HG02870 (cell line): Measurements from ENCODE around the gene KIFC1.
"Not testable (repeated sequence)": the region's sequence is repeated elsewhere in the genome, so short reads cannot be mapped to it uniquely, and the experiment has no call there.

ENCODE experiments used
- ATAC-seq: cut with Tn5 transposase; IDR thresholded peaks from one replicate; pipeline ENCODE4 v1.9.1; 2021; ENCODE audit warnings: mild to moderate bottlenecking, moderate library complexity; ENCODE audit not compliant: unreplicated experiment

The KIFC1 gene

DNA sequence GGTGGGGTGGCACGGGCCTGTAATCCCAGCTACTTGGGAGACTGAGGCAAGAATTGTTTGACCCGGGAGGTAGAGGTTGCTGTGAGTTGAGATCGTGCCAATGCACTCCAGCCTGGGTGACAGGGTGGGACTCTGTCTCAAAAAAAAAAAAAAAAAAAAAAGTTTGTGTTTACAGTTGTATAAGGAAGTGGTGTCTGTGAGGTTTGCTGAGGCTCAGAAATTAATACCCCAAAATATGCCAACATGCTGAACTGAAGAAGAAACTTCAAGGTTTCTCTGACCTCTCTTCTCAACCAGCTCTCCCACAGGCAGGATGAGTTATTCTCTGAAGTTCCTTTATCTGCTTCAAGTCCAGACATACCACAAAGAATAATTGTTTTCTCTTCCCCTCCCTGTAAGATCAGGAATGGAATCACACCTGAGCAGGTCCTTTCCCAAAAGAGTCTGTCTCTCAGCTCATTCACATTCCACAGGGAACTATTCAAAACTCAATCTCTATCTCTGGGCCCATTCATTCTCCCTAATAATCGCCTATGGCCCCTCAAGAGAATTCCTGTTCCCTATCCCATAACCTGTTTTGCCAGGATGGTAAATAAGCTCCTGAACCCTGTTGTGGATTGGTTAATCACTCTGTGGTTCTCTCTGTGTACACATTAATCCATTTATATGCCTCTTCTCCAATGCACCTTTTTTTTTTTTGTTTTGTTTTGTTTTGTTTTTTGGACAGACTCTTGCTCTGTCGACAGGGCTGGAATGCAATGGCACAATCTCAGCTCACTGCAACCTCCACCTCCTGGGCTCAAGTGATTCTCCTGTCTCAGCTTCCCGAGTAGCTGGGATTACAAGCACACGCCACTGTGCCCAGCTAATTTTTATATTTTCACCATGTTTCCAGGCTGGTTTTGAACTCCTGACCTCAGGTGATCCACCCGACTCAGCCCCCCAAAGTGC lies 17.4 kb upstream of the KIFC1 start:
- no peak for ATAC-seq

DNA sequence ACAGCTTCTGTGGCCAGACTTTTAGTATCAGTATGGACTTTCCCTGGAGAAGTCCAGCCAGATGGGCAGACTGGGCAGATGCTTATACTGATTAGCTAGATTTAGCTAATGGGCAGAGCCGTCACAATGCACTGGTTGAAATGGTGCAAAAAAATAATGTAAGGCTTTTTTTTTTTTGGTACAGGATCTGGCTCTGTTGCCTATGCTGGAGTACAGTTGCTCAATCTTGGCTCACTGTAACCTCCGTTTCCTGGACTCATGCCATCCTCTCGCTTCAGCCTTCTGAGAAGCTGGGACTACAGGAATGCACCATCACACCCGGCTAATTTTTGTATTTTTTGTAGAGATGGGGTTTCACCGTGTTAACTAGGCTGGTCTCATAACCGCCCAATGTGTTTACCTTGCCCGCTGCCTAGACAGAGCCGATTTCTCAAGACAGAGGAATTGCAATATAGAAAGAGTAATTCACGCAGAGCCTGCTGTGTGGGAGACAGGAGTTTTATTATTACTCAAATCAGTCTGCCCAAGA lies 16.4 kb upstream of the KIFC1 start:
- ATAC-seq = no peak

DNA sequence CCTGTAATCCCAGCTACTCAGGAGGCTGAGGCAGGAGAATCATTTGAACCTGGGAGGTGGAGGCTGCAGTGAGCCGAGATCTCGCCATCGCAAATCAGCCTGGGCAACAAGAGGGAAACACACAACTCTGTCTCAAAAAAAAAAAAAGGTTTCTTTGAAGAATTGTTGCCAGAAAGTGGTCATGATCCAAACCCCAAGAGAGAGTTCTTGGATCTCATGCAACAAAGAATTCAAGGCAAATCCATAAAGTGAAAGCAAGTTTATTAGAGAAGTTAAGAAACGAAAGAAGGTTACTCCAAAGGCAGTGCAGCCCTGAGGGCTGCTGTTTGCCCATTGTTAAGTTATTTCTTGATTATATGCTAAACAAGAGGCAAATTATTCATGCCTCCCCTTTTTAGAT lies 14.5 kb upstream of the KIFC1 start:
- ATAC-seq = no peak

DNA sequence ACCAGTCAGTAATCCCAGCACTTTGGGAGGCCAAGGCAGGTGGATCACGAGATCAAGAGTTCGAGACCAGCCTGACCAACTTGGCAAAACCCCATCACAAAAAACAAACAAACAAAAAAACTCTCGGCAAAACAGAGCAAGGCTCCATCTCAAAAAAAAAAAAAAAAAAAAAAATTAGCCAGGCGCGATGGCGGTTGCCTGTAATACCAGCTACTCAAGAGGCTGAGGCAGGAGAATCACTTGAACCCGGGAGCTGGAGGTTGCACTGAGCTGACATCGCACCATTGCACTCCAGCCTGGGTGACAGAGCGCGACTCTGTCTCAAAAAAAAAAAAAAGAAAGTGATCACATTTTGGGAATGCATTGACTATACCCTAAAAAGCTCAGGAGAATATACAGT lies 12.4 kb upstream of the KIFC1 start:
- not testable (repeated sequence) for ATAC-seq

DNA sequence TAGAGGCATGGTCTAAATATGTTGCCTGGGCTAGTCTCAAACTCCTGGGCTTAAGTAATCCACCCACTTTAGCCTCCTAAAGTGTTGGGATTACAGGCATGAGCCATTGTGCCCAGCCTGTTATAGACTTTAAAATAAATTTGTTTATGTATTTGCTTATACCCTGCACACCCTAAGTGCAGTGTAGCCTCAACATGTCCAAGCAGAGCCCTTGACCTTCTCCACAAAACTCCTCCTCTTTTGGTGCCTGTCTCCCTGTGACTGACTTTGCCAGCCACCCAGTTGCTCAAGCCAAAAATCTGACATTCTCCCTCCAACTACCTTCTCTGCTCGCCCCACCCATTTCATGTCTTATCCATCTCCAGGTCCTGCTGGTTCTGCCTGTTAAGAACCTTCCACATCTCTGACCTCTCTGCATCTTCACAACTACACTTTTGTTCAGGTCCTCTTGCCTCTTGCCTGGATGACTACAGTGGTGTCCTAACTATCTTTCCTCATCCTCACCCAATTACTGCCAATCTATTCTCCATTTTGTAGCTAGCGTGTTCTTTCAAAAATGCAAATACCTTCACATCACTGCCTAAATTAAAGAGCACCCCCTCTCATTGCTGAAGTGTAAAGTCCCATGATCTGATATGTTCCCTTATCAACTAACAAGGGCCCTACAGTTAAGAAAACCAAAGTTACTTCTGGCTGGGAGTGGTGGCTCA lies 11.2 kb upstream of the KIFC1 start:
- no peak for ATAC-seq

DNA sequence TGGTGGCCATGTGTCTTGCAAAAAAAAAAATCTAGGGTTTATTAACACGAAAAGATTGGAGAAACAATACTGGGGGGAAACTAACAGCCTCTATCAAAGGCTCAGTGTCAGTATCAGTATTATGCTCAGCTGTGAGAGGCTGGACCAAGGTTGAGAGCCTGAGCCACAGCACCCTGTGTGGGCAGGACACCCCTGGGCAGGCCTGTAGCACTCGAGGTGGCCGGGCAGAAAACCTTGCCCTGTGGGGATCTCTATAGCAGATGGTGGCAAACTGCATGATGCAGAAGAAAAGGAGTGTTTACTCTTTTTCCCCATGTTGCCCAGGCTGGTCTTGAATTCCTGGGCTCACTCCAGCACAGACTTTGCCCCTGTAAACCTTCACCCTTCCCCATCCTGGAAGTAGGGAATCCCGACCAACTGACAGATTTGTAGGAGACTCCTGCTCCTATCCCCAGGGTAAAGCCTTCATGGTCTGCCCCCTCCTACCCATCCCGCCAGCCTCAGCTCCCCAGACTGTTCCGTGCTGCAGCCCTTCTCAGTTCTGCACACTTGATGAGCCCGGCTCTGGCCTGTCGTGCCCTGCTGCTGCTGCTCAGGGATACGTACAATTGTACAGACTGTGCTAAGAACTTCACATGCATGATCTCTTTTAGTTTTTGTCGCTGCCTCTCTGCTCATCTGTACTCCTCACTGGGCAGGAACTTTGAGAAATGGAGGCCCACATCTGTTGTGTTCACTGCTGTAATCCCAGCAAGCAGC lies 8.0 kb upstream of the KIFC1 start:
- ATAC-seq = no peak

DNA sequence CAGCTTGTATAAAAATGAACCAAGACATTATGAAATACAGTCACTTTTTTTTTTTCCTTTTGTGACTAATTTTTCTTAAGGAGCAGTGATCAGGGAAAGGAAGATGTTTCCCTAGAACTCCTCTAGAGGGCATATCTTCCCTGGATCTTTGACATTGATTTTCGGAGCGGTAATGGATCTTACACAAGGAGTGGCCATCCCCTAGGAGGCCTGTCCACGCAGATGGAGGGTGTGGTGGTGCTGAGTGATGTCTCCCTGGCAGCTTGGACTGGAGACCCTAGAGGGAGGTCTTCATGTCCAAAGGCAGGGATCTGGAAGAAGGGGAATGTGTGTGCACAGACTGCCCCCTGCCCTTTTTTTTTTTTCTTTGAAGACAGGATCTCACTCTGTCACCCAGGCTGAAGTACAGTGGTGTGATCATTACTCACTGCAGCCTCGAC lies 7.0 kb upstream of the KIFC1 start:
- no peak for ATAC-seq

DNA sequence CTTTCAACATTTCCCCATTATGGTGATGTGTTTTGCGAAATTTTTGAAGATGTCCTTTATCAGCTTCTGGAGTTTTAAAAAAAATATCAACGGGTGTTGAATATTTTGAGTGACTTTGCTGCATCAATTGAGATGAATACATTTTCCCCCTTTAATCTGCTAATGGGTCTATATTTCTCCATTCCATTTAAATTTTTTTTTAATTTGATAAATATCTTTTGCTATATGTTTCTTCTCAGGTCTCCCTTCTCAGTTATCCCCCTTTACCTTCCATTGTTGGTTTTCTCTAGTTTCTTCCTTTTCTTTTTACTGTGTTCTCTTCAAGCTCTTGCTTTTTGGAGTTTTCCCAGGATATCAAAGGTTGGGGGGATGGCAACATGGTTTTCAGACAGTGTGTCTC lies 1.4 kb upstream of the KIFC1 start:
- no peak for ATAC-seq

DNA sequence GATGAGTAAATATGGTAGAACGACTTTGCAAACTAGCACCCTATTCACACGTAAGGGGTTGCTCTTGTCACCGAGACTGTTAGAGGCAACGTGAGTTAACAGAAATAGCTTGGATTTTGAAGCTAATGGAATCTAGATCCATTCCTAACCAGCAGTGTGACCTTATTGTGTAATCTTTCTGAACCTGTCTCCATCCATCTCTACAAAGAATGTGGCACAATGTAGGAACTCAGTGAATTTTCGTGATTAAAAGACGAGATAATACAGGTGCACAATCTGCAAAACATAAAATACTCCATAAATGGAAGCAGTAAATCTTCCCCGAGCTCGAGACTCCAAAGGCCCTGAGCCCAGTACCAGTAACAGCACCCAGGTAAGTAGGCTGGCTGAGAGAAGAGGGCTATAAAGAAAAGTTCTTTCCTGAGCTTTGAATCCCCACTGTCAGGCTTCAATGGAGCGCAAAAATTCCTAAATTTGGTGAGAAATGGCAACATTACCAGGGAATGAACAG lies 801 bp upstream of the KIFC1 start:
- no peak for ATAC-seq

DNA sequence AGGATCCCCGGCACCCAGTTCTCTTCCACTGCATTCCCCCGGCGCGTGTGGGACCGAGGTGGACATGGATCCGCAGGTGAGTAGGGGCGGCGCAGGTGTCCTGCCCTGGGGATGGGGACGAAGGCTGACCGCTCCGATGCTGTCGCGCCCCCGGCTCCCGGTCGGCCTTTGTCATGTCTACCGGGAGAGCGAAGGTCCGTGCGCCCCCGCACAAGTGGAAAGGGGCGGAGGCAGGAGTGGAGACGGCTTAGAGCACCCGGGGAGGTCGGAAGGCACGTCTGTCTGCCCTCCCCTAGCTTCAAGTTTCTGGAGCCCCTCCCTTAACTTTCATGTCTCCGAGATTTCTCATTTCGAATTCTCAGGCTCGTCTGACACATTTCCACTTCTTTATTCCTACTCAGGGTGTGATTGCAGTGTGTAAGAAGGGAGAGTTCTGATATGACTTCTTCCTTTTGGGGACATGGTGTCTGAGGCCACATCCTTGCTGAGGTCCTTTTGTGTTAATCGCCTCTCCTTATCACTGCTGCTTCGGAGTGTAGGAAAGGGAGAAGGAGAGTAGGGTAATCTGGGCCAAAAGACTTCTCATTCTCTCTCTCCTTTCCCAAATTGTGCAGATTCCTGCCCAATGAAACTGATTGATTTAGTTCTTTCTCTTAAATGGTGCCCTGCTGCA lies 435 bp downstream of the KIFC1 start:
- ATAC-seq = peak; percentile 1

DNA sequence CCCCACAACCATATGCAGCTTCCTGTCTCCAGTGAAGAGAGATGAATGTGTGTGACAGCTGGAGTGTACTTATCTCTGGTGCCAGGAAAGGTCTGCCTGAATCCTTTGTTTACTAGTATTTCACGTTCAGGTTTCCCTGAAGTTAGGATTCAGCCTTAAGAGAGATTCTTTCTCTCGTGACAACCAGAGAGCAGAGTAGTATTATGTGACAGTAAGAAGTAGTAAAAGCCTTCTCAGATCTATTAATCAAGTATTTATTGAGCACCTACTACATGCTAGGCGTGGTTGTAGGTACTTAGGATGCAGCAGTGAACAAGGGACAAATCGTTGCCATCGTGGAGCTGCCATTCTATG lies 949 bp downstream of the KIFC1 start:
- ATAC-seq = no peak

DNA sequence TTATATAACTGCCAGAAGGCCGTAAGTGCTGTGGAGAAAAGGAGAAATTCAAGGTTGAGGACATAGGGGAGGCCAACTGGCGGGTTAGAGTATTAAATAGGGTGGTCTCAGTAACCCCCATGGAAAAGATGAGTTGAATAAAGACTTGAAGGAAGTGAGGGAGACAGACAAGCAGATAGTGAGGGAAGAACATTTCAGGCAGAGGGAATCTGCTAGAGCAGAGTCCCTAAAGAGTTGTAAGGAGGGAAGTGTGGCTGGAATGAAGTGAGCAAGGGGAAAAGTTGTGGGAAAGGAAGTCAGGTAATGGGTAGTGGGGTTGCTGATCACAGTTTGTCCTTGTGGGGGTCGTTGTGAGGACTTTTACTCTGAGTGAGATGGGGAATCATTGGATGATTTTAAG lies 1.4 kb downstream of the KIFC1 start:
- ATAC-seq = no peak

DNA sequence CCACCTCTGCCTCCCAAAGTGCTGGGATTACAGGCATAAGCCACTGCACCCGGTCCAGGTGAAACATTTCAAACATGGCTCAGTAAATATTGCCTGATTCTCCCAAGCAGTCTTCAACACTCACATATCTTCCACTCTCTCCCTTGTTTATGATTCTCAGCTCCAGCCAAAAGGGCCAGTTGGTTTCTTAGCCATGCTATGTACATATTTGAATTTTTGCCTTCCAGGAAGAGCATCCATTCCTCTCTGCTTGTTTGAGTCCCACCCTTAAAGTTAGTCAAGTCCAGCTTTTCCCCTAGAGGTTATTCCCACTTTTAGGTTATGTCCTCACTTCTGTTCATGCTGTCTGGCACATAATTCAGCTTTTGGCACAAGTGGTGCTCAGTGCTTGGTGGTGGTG lies 5.9 kb downstream of the KIFC1 start:
- no peak for ATAC-seq

DNA sequence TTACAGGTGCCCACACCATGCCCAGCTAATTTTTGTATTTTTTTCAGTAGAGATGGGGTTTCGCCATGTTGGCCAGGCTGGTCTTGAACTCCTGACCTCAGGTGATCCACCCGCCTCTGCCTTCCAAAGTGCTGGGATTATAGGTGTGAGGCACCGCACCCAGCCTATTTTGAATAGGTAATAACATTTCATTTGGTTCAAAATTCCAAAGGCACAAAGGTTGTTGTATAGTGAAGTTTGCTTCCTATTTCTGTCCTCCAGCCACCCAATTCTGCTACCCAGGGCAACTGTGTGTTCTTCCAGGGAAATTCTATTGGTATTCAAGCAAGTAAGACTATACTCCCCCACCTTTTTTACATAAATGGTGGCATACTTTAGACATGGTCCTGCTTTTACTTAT lies 7.0 kb downstream of the KIFC1 start:
- not testable (repeated sequence) for ATAC-seq

DNA sequence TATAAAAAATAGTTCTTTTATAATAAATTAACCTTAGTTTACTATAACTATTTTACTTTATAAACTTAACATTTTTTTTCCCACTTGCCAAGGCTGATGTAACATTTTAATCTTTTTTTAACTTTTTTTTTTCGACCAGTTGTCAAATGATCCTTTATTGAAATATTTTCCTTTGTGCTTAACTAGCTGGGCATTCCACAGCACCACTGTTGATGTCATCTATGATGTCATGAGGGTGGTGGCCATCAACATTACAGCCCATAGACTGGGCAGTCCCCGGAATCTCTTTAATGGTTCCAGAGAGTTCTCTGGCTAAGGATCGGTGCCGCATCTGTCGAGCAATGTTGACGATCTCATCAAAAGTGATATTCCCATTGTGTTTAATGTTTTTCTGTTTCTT lies 8.3 kb downstream of the KIFC1 start:
- not testable (repeated sequence) for ATAC-seq

DNA sequence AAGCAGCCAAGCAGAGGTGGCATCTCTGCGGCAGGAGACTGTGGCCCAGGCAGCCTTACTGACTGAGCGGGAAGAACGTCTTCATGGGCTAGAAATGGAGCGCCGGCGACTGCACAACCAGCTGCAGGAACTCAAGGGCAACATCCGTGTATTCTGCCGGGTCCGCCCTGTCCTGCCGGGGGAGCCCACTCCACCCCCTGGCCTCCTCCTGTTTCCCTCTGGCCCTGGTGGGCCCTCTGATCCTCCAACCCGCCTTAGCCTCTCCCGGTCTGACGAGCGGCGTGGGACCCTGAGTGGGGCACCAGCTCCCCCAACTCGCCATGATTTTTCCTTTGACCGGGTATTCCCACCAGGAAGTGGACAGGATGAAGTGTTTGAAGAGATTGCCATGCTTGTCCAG lies 13.3 kb downstream of the KIFC1 start:
- ATAC-seq = no peak

DNA sequence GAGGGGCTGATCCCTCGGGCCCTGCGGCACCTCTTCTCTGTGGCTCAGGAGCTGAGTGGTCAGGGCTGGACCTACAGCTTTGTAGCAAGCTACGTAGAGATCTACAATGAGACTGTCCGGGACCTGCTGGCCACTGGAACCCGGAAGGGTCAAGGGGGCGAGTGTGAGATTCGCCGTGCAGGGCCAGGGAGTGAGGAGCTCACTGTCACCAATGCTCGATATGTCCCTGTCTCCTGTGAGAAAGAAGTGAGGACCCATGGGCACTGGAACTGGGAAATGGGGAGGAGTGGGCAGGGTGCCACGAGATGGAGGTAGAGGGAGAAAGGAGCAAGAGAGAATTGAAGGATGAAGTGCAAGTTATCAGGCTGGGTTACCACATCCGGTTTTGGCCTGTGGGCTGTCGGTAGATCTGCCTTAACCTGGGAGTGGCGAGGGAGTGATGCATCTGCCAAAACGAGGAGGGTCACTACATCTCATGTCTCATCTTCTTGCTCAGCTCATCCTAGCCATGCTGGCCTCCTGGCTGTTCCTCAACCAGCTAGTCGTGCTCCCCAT lies 13.8 kb downstream of the KIFC1 start:
- ATAC-seq = no peak

DNA sequence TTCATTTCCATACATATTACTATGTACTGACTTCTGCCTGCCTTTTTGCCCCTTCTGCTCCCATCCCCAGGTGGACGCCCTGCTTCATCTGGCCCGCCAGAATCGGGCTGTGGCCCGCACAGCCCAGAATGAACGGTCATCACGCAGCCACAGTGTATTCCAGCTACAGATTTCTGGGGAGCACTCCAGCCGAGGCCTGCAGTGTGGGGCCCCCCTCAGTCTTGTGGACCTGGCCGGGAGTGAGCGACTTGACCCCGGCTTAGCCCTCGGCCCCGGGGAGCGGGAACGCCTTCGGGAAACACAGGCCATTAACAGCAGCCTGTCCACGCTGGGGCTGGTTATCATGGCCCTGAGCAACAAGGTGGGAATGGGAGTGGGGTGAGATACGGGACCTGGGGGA lies 14.5 kb downstream of the KIFC1 start:
- no peak for ATAC-seq

DNA sequence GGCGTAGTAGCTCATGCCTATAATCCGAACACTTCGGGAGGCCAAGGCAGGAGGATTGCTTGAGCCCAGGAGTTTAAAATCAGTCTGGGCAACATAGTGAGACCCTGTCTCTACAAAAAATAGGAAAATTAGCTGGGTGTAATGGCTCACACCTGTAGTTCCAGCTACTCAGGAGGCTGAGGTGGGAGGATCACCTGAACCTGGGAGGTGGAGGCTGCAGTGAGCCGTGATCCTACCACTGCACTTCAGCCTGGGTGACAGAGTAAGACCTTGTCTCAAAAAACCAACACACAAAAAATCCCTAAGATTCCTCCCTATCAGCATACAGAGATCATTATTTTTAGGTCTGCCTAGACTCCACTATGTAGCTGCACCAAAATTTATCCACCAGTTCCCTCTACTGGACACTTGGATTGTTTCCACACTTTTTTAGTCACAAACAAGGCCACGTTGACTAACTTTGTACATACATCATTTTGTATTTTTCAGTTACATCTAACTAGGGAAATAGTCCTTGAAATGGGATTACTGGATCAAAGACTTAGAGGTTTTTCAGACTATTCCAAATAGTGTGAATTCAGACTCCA lies 15.6 kb downstream of the KIFC1 start:
- ATAC-seq = no peak
